AML-193 (cell line): ENCODE data around the gene PYDC1.
"Not testable (repeated sequence)": the region's sequence is repeated elsewhere in the genome, so short reads cannot be mapped to it uniquely, and the experiment has no call there.

ENCODE experiments used
- DNase-seq, 2 experiments: peaks; one replicate each; lab custom pipeline; 2025; lab: John Stamatoyannopoulos, UW

The PYDC1 gene

GRCh38 chr16:31216422-31217135 is at the start of gene PYDC1:
Gene PYDC1 (minus strand): TSS chr16:31217135. CDS start chr16:31217028, 107 bp downstream.
- no peak for DNase-seq

- no peak for DNase-seq
Measured at GRCh38 chr16:31265329-31266245, 48.7 kb upstream of the PYDC1 start.

GRCh38 chr16:31262084-31262483 is 45.1 kb upstream of the PYDC1 start:
- DNase-seq = no peak

- DNase-seq = peak; percentile 30 to 40
Measured at GRCh38 chr16:31260136-31260931, 43.4 kb upstream of the PYDC1 start.

- DNase-seq = no peak
Measured at GRCh38 chr16:31258366-31258765, 41.4 kb upstream of the PYDC1 start.

GRCh38 chr16:31256466-31256865 is 39.5 kb upstream of the PYDC1 start:
- DNase-seq = no peak

- peak; percentile 88 to 95 for DNase-seq
Measured at GRCh38 chr16:31253642-31254045, 36.7 kb upstream of the PYDC1 start.

- no peak for DNase-seq
Measured at GRCh38 chr16:31251435-31251834, 34.5 kb upstream of the PYDC1 start.

- no peak for DNase-seq
Measured at GRCh38 chr16:31250782-31251384, 33.9 kb upstream of the PYDC1 start.

GRCh38 chr16:31248344-31248743 is 31.4 kb upstream of the PYDC1 start:
- no peak for DNase-seq

GRCh38 chr16:31246296-31246695 is 29.4 kb upstream of the PYDC1 start:
- DNase-seq = no peak

- DNase-seq = not testable (repeated sequence)
Measured at GRCh38 chr16:31245598-31245997, 28.7 kb upstream of the PYDC1 start.

- peak; percentile 84 to 89 for DNase-seq
Measured at GRCh38 chr16:31243734-31244670, 27.1 kb upstream of the PYDC1 start.

- DNase-seq = no peak
Measured at GRCh38 chr16:31242206-31242605, 25.3 kb upstream of the PYDC1 start.

GRCh38 chr16:31238041-31238440 is 21.1 kb upstream of the PYDC1 start:
- DNase-seq = no peak

GRCh38 chr16:31229501-31229900 is 12.6 kb upstream of the PYDC1 start:
- DNase-seq = no peak

- no peak for DNase-seq
Measured at GRCh38 chr16:31228206-31228605, 11.3 kb upstream of the PYDC1 start.

GRCh38 chr16:31225193-31225592 is 8.3 kb upstream of the PYDC1 start:
- no peak for DNase-seq

GRCh38 chr16:31224092-31224955 is 7.4 kb upstream of the PYDC1 start:
- no peak for DNase-seq

GRCh38 chr16:31223044-31223443 is 6.1 kb upstream of the PYDC1 start:
- no peak for DNase-seq
